H9 (cell line): ENCODE measurements around the gene MAGI3. TPM values are rescaled to one million over a fixed set of nuclear protein-coding genes. Genes with fewer than 3 reads are reported as not detected.

ENCODE experiments used
- DNase-seq: peaks from one replicate; pipeline ENCODE4 v3.0.0-alpha.2; 2017
- H2AFZ ChIP-seq: one replicate; pipeline ENCODE4 v1.6.1; 2013; ENCODE audit warnings: mild to moderate bottlenecking, low read length, control low read depth, moderate library complexity
- H2AK5ac ChIP-seq: 2 replicates; pipeline ENCODE4 v1.6.1; 2013; ENCODE audit warnings: low read length, control low read depth, mixed read lengths; ENCODE audit not compliant: insufficient read length
- H2BK120ac ChIP-seq: one replicate; pipeline ENCODE4 v1.6.1; 2013; ENCODE audit warnings: low read depth, mild to moderate bottlenecking, low read length, control low read depth, inconsistent platforms; ENCODE audit not compliant: poor library complexity, severe bottlenecking
- H2BK12ac ChIP-seq: 2 replicates; pipeline ENCODE4 v1.6.1; 2013; ENCODE audit warnings: low read length, control low read depth, mixed read lengths, low read depth; ENCODE audit not compliant: insufficient read length
- H2BK15ac ChIP-seq: 2 replicates; pipeline ENCODE4 v1.6.1; 2013; ENCODE audit warnings: low read depth, low read length, control low read depth
- H2BK20ac ChIP-seq: one replicate; pipeline ENCODE4 v1.6.1; 2013; ENCODE audit warnings: low read depth, mild to moderate bottlenecking, low read length, control low read depth, inconsistent platforms; ENCODE audit not compliant: poor library complexity, severe bottlenecking
- H2BK5ac ChIP-seq: 2 replicates; pipeline ENCODE4 v1.6.1; 2013; ENCODE audit warnings: low read length, control low read depth, mixed read lengths; ENCODE audit not compliant: insufficient read length
- H3K14ac ChIP-seq: 2 replicates; pipeline ENCODE4 v1.6.1; 2013; ENCODE audit warnings: low read length, control low read depth; ENCODE audit not compliant: insufficient read depth
- H3K18ac ChIP-seq: 2 replicates; pipeline ENCODE4 v1.6.1; 2013; ENCODE audit warnings: low read depth, mild to moderate bottlenecking, mixed read lengths, low read length, control low read depth; ENCODE audit not compliant: insufficient read length
- H3K23ac ChIP-seq: 2 replicates; pipeline ENCODE4 v1.6.1; 2013; ENCODE audit warnings: low read length, control low read depth, mixed read lengths, low read depth; ENCODE audit not compliant: insufficient read length
- H3K23me2 ChIP-seq: 2 replicates; pipeline ENCODE4 v1.6.1; 2013; ENCODE audit warnings: low read depth, mild to moderate bottlenecking, mixed read lengths, low read length, control low read depth; ENCODE audit not compliant: insufficient read length, poor library complexity, severe bottlenecking
- H3K27ac ChIP-seq: 2 replicates; pipeline ENCODE4 v1.5.1; 2013; ENCODE audit warnings: low read length, control low read depth, mixed read lengths, low read depth; ENCODE audit not compliant: insufficient read length
- H3K27me3 ChIP-seq: 2 replicates; pipeline ENCODE4 v1.6.1; 2013; ENCODE audit warnings: low read length, control low read depth, inconsistent platforms; ENCODE audit not compliant: insufficient read depth
- H3K4ac ChIP-seq: 2 replicates; pipeline ENCODE4 v1.6.1; 2013; ENCODE audit warnings: low read depth, mild to moderate bottlenecking, control low read depth, inconsistent platforms, low read length, moderate library complexity
- H3K4me1 ChIP-seq: 2 replicates; pipeline ENCODE4 v1.6.1; 2013; ENCODE audit warnings: low read length, control low read depth, inconsistent platforms; ENCODE audit not compliant: insufficient read depth
- H3K4me2 ChIP-seq: 2 replicates; pipeline ENCODE4 v1.6.1; 2013; ENCODE audit warnings: low read length, control low read depth, mixed read lengths; ENCODE audit not compliant: insufficient read length, insufficient read depth
- H3K56ac ChIP-seq: 2 replicates; pipeline ENCODE4 v1.6.1; 2013; ENCODE audit warnings: low read depth, mild to moderate bottlenecking, mixed read lengths, low read length, control low read depth; ENCODE audit not compliant: insufficient read length
- H3K79me1 ChIP-seq: 2 replicates; pipeline ENCODE4 v1.6.1; 2013; ENCODE audit warnings: low read depth, mild to moderate bottlenecking, moderate library complexity, low read length, control low read depth, inconsistent platforms; ENCODE audit not compliant: insufficient read depth, poor library complexity, severe bottlenecking
- H3K79me2 ChIP-seq: 2 replicates; pipeline ENCODE4 v1.6.1; 2013; ENCODE audit warnings: low read length, control low read depth, inconsistent platforms; ENCODE audit not compliant: insufficient read depth
- H3K9ac ChIP-seq: 2 replicates; pipeline ENCODE4 v1.6.1; 2013; ENCODE audit warnings: low read length, control low read depth, mixed read lengths; ENCODE audit not compliant: insufficient read length; ENCODE audit errors: extremely low read depth
- H3K9me3 ChIP-seq: one replicate; pipeline ENCODE4 v1.6.1; 2013; ENCODE audit warnings: low read depth, low read length, inconsistent platforms; ENCODE audit not compliant: control insufficient read depth
- H3T11ph ChIP-seq: one replicate; pipeline ENCODE4 v1.6.1; 2013; ENCODE audit warnings: mild to moderate bottlenecking, low read length, control low read depth, inconsistent platforms
- H4K20me1 ChIP-seq: one replicate; pipeline ENCODE4 v1.6.1; 2013; ENCODE audit not compliant: control insufficient read depth, insufficient read length, insufficient read depth
- H4K5ac ChIP-seq: 2 replicates; pipeline ENCODE4 v1.6.1; 2013; ENCODE audit warnings: low read depth, mild to moderate bottlenecking, mixed read lengths, low read length, control low read depth; ENCODE audit not compliant: insufficient read length
- H4K8ac ChIP-seq: replicated peaks from 2 replicates; pipeline ENCODE4 v1.6.1; 2013; ENCODE audit warnings: low read length, control low read depth, mixed read lengths, low read depth; ENCODE audit not compliant: insufficient read length
- H4K91ac ChIP-seq: 2 replicates; pipeline ENCODE4 v1.6.1; 2013; ENCODE audit warnings: low read depth, mild to moderate bottlenecking, moderate library complexity, mixed read lengths, low read length, control low read depth; ENCODE audit not compliant: insufficient read length
- H3K27ac Mint-ChIP-seq, 3 experiments: 2 replicates in 2 of 3; 3 replicates in 1 of 3; pipeline ENCODE4 v1.8.0; 2020 to 2021; ENCODE audit warnings: mixed read lengths in 3 of 3, mild to moderate bottlenecking in 1 of 3, moderate library complexity in 1 of 3
- H3K27me3 Mint-ChIP-seq: 2 replicates; pipeline ENCODE4 v1.8.0; 2021; ENCODE audit warnings: low read depth, mild to moderate bottlenecking, moderate library complexity, mixed read lengths
- H3K36me3 Mint-ChIP-seq, 3 experiments: 2 replicates in 2 of 3; 3 replicates in 1 of 3; pipeline ENCODE4 v1.8.0; 2020 to 2021; ENCODE audit warnings: low read depth in 3 of 3, mixed read lengths in 3 of 3; ENCODE audit not compliant: insufficient read depth in 1 of 3
- H3K4me1 Mint-ChIP-seq, 2 experiments: 2 replicates each; pipeline ENCODE4 v1.8.0; 2020; ENCODE audit warnings: mixed read lengths in 2 of 2
- H3K4me3 Mint-ChIP-seq, 2 experiments: 2 replicates in 1 of 2; 3 replicates in 1 of 2; pipeline ENCODE4 v1.8.0; 2020 to 2021; ENCODE audit warnings: mild to moderate bottlenecking in 2 of 2, mixed read lengths in 2 of 2, moderate library complexity in 1 of 2
- H3K9me3 Mint-ChIP-seq, 2 experiments: 2 replicates in 1 of 2; 3 replicates in 1 of 2; pipeline ENCODE4 v1.8.0; 2020; ENCODE audit warnings: mild to moderate bottlenecking in 2 of 2, mixed read lengths in 2 of 2, moderate library complexity in 1 of 2
- CTCF ChIP-seq: fragments of 200-600 bp; sonication (generic); conservative IDR thresholded peaks from 3 replicates; pipeline ENCODE4 v1.8.0; 2021; ENCODE audit warnings: antibody characterized with exemption, mild to moderate bottlenecking
- WGBS: extraction: QIAGEN DNeasy Blood & Tissue Kit; methylation state at CpG from one replicate; pipeline ENCODE4 v1.1.7; 2013; ENCODE audit warnings: missing lambda C conversion rate, low lambda C conversion rate, mixed read lengths; ENCODE audit not compliant: insufficient read length; ENCODE audit errors: extremely low coverage; 5-methylcytosine and 5-hydroxymethylcytosine counted together
- total RNA-seq: library from RNA; stranded (reverse); gene quantifications from 2 replicates; pipeline ENCODE4 v1.2.1, GENCODE V29; 2021

MAGI3 gene
- total RNA-seq, 1 experiment from 2014 or later: 8.2 TPM

GRCh38 chr1:113375878-113376277 lies 14.4 kb upstream of the MAGI3 start:
- DNase-seq: no peak

More at GRCh38 chr1:113375878-113376277, 14.4 kb upstream of the MAGI3 start:
- WGBS: no CpG with 5 or more reads among the region's 5 CpGs
- Histone ChIP-seq H3K27me3 (no peaks in the 10 kb centered on the region), H3K4ac (no peak overlapping the region), H3K14ac (no peak overlapping the region), H3K56ac (no peak overlapping the region), H3K4me1 (no peaks in the 10 kb centered on the region), H3K79me1 (no peaks in the 10 kb centered on the region), H2BK120ac (no peak overlapping the region), H3K9ac (no peak overlapping the region), H2BK12ac (no peak overlapping the region), H3T11ph (no peak overlapping the region), H4K5ac (no peak overlapping the region), H3K23me2 (no peaks in the 10 kb centered on the region), H2BK5ac (no peak overlapping the region), H4K91ac (no peak overlapping the region), H4K8ac (no peak overlapping the region), H3K79me2 (no peaks in the 10 kb centered on the region), H3K23ac (no peak overlapping the region), H2AK5ac (no peak overlapping the region), H3K27ac (no peak overlapping the region), H2BK20ac (no peak overlapping the region), H4K20me1 (no peaks in the 10 kb centered on the region), H3K9me3 (no peaks in the 10 kb centered on the region), H2BK15ac (no peak overlapping the region), H2AFZ (no peak overlapping the region), H3K4me2 (no peak overlapping the region), H3K18ac (no peak overlapping the region)
- TF ChIP-seq CTCF: no peak
- H3K4me1 Mint-ChIP-seq: 0 out of 4 replicates have a peak, but pooled peaks cover 0 to 3% of the 10 kb centered on the region in 2 experiments
- H3K27ac Mint-ChIP-seq: no peak overlapping the region
- H3K27me3 Mint-ChIP-seq: no peaks in the 10 kb centered on the region
- H3K4me3 Mint-ChIP-seq: no peak overlapping the region
- H3K9me3 Mint-ChIP-seq: no peaks in the 10 kb centered on the region
- no peaks in the 10 kb centered on the region for H3K36me3 Mint-ChIP-seq
